Fibroblast of gingiva (primary cell): Measurements from ENCODE around the gene FNIP2.

Source experiments
- DNase-seq: peaks from one replicate; pipeline ENCODE4 v3.0.0-alpha.2; 2011; ENCODE audit warnings: low read depth

The FNIP2 gene

DNA sequence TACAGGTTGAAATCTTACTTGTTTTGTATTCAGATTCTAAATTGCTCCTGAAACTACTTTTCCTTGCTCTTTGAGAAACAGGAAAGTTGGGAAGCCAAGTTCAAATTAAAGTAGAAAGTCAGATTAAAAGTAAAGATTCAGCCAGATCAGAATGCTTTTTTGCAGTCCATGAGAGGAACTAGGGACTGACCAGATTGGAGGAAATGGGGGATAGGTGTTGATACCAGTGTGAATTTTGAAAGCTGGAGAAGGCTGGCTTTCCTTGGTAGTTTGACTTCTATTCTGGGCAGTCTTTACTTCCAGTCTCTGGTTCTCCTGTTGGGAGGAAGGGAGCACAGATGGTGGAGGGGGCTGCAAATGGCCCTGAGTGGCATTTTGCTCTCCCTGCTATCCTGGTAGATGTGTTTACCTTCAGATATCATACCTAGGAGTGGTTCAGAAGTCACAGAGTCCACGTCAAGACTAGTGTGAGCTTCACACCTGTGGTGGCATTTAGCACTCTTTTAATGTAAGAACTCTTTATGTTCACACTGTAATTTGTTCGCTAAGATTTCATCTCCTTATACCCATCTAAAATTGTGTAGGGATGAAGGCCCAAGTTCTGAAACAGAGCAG is 68.8 kb downstream of the FNIP2 start:
- no peak for DNase-seq

DNA sequence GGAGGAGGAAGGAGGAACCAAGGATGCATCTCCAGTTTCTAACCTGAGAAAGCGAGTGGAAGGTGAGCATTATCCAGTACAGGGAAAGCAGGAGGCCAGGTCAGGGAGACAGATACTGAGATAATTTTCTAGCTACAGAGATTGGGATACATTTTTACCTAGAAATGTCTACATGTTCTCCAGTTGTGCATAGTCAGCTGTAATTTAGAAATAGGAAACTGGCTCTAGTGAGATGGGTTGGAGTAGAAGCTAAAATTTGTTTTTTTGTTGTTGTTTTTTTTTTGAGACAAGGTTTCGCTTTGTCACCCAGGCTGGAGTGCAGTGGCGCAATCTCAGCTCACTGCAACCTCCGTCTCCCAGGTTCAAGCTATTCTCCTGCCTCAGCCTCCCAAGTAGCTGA is 71.3 kb downstream of the FNIP2 start:
- no peak for DNase-seq

DNA sequence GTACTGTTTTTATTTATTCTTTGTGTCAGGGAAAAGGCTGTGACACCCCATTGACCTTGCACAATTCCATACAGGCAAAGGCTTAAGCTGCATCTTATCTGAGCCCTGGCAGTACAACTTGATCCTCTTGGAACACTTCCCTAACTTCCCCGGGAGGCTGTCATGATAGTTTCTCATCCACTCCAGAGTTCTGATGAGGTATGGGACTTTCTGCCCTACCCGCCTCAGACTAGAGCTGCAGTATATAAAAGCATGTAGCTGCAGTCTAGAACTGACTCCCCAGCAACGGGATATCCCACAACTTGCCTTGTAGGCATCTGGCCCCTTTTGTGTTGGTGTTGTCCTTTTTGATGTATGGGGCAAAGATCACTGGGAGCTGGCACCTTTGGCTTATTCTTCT is 72.7 kb downstream of the FNIP2 start:
- no peak for DNase-seq

DNA sequence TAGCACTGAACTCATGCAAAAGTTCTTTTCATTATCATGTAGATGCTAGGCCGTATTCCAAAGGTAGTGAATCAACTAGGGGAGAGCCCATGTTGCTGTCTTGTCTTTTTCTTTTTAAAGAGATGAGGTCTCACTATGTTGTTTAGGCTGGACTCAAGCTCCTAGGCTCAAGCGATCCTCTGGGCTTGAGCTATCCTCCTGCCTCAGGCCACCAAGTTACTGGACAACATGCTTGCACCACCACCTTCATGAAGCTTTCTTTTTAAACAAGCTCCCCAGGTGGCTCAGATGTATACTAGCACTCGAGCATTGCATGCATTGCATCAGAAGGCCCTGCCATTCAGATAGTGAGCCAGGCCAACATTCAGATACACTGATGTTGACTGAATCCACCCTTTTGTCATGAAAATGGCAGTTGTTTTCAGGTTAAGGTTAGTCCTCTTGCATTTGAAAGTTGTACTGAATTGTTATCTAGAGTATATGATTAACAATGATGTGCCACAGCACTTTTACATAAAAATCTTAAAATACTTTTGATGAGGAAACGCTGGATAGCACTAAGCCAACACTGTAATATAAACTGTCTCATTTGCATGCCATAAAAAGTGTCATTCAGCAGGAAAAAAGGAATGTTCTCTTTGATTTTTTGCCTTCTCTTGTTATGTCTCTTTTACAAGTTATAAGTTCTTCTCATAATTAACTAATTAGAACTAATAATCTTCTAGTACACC is 76.7 kb downstream of the FNIP2 start:
- DNase-seq: no peak

DNA sequence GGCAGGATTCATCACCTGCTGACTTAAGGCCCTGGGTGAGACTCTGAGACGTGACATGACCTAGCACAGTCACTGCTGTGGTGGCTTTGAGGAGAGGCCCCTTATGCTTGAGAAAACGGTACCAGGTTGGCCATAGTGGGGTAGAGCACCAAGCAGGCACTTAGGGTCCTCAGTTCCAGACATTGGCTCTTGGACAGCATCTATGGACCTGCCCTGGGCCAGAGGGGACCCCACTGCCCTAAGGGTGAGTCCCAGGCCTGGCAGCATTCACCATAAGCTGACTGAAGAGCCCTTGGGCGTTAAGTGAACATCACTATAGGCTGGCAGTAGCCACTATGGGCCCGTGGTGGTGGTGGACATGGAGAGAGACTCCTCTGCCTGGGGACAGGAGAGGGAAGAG is 78.7 kb downstream of the FNIP2 start:
- DNase-seq: no peak

DNA sequence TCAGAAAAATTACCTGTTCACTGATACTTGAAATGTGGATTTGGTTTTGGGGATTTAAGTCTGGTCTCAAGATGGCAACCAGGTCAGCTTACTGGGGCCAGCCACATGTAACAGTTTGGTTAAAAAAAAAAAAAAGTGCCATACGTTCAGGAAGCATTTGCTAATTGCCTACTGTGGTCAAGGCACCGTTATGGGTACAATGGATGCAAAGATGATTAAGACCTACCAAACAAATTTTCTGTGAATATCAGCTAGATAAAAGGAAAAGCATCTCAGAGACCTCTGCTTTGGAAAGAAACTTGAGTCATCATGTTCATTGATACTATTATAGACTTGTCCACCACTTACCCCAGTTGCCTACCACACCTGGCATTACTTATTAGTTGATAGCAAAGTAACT is 80.9 kb downstream of the FNIP2 start:
- DNase-seq: no peak

DNA sequence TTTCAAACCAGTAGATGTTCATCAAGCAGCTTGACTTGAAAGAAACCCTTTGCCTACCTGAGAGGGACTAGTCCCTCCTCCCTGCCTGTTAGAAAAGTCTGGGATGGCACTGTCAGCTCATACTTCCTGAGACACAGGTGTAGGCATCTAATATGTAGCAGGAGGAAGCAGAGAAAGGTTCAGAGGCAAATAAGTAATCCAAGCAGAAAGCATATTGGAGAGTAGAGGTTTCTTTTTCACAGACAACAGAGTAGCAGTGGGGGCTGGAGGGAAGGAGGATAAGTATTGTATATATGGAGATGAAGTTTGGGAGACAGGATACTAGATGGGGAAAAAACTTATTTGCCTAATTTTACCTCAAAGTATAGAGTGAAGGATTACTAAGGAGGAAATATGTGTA is 81.5 kb downstream of the FNIP2 start:
- DNase-seq: no peak

DNA sequence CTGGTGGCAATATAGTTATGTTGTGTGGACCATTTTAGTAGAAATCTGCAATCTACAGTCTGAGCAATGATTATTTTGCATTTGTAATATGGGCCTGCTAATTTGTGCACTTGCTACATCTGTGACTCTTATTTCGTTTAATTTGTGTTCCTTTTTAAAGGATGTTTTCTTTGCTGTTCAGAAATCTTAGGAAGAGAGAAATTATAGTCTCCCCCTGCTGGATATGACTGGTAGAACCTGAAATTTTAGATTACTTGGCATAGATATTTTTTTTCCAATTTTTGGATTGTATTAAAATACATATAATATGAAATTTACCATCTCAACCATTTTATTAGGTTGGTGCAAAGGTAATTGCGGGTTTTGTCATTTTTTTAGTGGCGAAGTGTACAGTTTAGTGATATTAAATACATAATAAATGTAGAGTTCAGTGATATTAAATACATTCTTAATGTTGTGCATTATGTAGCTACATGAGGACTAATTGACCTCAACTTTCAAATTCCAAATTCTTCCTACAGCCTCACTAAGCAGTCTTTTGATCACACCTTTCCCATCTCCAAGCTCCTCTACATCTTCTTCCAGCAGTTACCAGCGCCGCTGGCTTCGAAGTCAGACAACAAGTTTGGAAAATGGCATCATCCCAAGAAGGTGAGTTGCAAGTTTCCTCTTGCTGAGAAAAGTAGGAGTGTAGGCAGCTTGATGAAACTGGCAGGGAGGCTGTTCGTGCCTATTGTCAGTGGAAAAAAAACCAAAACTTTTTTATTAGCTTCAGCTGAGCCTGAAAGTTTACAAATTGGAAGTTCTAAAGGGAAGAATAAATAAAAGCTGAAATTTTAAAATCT is 82.2 kb downstream of the FNIP2 start:
- DNase-seq: peak; percentile 26

DNA sequence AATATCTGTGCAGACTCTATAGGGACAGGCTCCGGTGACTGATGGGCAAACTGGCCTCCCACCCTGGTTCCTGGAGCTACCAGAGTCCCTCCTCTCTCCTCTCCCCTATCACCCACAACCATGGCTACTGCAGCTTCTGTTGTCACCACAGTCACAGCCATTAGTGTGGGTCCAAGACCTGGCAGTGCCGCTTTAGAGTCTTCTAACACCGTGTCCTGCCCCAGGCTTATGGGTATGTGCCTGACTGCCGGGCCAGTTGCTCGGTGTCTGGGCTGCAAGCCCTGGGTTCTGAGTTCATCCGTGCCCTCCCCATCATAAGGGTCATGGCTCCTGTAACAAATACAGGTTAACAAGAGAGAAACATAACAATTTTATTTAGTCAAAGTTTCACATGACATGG is 85.4 kb downstream of the FNIP2 start:
- DNase-seq: no peak

DNA sequence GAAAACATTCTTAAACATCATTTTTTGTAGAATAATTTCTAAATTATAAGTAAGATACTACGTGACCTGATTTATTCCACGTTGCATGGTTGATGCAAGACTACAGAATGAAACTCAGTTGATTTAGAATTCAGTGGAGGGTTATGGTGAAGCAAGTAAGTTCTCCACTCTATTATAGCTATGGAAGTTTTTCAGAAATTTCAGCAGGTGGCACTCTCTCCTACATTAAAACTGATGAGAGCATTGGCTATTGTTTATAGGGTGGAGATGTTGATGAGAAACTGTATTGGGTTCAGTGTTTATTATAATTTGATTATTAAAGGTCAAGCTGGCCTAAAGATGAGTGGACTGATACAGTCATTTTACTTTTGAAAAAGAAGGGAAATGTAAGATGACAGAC is 88.0 kb downstream of the FNIP2 start:
- DNase-seq: peak; percentile 62

DNA sequence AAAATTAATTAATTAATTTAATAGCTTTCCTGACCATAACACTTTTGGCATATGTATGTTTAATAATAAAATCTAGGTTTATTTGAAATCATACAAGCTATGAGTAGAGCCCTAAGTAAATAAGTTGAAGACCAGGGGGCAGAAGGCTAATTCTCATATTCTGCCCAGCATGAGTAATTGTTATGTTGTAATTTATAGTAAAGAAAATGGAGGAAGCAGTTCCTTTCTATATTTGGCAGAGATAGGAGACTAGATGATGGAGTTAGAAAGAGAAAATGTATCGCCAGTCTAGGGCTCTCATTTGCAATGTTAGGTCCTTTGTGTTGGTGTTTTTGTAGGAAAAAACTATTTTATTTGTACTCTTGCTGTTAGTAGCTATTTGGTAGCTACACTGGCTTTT is 89.1 kb downstream of the FNIP2 start:
- DNase-seq: no peak

DNA sequence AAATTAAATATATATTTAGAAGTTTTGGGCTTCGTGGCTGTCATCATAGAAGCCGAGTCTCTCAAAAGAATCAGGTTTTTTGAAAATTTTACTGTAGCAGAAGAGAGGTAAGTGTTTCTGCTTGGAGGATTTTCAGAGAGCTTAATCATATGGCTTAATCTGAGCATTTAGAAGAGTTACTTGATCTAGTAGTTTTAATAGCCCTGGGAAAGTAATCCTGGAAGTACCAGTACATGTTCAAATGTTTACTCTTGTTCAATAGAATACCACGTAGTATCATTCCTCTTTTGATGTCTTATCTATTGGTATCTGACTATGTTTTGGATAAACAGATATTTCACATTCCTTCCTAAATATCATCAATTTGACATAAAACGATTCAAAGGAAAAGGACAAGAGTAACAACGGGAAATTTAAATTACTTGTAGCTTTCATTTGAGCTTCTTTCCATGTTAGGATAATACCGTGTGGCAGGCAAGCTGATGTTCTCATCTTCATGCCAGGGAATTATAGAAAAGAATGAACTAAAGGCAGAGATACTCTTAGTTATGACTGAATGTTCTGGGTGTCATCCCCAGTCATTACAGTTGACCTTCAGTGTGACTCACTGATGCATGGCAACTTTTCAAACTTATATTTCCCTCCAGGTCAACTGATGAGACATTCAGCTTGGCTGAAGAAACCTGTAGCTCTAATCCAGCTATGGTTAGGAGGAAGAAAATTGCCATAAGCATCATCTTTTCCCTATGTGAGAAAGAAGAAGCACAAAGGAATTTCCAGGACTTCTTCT is 89.8 kb downstream of the FNIP2 start:
- DNase-seq: peak; percentile 18

DNA sequence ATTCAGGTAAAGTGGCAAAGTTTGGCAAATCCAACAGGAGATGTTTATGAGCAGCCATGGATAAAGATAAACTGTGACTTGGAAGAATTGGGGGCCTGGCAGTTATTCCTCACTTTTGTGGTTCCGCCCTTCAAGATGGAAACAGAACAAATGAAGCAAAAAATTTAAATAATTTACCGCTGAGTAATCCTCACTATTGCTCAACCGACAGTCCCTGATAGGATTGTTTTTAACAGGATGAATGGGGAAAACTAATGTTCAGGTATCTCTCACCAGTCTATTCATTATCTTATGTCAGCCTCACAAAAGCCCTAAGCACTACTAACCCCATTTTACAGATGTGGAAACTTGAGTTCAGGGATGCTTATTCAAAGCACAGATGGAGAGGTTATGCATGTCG is 90.8 kb downstream of the FNIP2 start:
- DNase-seq: no peak

DNA sequence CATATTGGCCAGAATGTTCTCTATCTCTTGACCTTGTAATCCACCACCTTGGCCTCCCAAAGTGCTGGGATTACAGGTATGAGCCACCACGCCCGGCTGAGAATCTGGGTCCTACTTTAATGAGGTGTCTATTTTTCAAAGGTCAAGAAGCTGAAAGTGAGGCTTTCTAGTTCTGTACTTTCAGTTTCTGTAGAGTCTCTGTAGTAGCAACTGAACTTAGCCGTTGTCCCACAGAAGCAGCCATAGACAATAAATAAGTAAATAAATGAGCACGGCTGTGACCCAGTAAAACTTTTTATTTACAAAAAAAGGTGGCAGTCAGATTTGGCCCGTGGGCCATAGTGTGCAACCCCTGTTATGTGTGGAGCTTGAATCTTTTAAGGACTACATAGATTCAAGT is 92.0 kb downstream of the FNIP2 start:
- no peak for DNase-seq

DNA sequence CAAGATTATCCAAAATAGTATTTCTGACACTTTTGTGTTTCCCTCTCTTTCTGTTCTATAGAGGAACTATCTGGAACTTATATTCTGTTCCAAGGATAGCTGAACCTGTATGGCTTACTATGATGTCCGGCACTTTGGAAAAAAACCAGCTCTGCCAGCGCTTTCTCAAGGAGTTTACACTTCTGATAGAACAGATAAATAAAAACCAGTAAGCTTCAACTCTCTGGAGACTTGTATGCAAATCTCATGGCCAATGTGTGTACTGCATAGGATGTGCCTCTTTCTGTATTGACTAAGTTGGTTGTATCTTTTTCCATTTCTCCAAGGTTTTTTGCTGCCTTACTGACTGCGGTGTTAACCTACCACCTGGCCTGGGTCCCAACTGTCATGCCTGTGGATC is 92.5 kb downstream of the FNIP2 start:
- DNase-seq: no peak

DNA sequence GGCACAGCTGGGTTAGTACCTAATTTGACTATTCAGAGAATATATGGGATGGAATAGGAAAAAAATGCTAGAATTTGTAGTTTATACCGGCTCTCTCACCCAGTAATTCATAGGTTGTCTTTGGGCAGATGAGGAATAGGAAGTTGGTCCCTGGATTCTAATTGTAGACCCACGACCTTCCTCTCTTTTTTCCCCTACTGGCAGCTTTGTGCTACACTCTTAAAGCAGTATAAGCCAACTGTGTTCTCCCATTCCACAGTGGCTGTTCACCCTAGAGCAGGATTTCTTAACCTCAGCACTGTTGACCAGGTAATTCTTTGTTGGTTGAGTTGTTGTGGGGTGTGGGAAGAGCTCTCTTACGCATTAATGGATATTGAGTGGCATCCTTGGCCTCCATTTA is 92.9 kb downstream of the FNIP2 start:
- no peak for DNase-seq

DNA sequence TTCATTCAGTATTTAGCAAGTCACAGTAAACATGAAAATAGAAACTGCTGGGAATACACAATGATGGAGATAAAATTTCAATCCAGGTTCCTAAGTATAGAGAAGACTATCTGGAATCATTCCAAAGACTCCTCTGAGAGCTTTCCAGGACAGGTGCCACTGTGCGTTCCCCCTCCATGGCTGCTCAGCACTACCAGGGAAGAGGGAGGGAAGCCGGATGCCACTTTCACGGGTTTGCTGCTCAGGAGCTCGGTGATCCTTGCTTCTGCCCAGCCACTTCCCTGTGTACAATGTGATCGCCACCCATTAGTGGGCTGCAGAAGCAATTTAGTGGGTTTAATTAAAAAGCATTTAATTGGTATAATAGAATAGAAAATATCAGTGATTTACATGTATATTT is 94.5 kb downstream of the FNIP2 start:
- DNase-seq: no peak

DNA sequence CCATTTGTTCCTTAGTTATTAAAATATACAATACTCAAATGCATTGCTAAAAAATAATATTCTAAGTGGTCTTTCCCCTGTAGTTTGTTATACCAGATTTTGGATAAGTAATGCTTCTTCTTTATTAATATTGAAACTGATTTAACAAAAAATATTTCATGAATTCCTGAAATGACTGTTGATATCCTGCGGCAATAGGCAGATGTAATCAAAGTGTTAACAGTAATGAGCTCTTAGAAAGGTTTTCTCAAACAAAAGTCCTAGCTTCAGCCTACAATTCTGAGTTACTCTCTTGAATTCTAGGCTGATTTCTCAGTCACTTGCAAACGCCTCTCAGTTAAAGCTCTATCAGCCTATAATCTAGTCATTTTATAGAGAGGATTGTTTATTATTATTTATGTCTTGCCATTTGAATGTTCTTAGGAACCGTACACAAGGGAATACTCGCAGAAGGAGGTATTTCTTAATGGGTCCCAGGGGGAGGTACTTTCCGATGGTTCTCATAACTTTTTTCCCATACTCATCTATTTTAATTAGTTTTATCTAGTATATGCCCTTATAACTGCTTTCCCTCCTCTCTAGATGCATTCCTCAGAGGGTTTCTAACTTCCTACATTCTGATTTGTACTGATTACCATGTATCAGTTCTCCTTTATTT is 96.8 kb downstream of the FNIP2 start:
- DNase-seq: no peak

DNA sequence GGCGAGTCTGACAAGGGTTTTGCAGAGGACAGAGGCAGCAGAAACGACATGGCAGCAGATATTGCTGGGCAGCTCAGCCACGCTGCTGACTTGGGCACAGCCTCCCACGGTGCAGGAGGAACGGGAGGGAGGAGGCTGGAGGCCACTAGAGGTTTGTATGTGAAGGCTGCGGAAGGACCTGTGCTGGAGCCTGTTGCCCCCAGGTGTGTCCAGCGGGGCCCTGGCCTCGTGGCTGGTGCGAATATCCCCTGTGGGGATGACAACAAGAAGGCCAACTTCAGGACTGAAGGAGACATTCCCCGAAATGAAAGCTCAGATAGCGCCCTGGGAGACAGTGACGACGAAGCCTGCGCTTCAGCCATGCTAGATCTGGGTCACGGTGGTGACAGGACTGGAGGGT is 100.2 kb downstream of the FNIP2 start:
- DNase-seq: no peak

DNA sequence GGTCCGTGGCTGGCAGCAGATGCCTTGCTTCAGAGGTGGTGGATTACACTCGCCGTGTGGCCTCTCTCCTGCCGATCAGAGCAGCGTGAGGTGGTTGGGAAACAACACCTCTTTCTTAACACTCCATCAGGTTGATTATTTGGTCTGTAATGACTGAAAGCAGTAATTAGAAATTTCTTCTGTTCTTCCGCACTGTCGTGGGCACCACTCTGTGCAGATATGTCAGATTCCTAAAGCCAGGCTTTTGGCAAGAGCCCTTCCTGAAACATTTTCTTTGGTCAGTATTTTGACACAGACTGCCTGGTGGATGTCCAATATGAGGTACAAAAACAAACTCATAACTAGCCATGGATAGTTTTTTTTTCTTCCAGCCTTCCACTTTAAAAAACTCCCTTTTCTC is 100.9 kb downstream of the FNIP2 start:
- no peak for DNase-seq

DNA sequence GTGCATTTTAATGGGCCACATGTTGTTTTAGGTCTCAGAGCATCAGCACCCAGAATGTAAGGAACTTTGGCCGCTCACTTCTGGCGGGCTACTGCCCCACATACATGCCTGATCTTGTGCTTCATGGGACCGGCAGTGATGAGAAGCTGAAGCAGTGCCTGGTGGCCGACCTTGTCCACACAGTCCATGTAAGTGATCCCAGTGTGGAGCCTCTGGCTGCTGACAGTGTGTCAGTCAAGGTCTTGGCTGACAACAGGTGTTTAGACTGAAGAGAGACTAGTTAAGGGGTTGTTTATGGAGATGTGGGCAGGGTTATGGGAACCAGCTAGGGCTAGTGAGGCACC is 101.4 kb downstream of the FNIP2 start:
- no peak for DNase-seq
